Thoracic aorta (tissue), 2 donors: ENCODE results near the gene PTCHD1. TPM values are rescaled to one million over a fixed set of nuclear protein-coding genes. Genes with fewer than 3 reads are reported as not detected.

Experiments used
- ATAC-seq: fragments of 150-250 bp; one replicate; pipeline ENCODE4 v1.8.0; 2017; ENCODE audit warnings: low read depth; ENCODE audit not compliant: insufficient number of reproducible peaks, low FRiP score
- DNase-seq: peaks from one replicate; pipeline ENCODE4 v3.0.0-alpha.2; 2020; ENCODE audit warnings: low spot score
- H3K27ac ChIP-seq, 2 donors: fragments of 200-600 bp; sonication (generic); 1 replicate in 1 of 2; 2 replicates in 1 of 2; pipeline ENCODE4 v1.5.1; 2016; ENCODE audit warnings: mild to moderate bottlenecking in 2 of 2, moderate library complexity in 2 of 2
- H3K27me3 ChIP-seq: fragments of 200-600 bp; sonication (generic); replicated peaks from 2 replicates; pipeline ENCODE4 v1.6.0; 2016; ENCODE audit warnings: mild to moderate bottlenecking; ENCODE audit not compliant: insufficient read depth
- H3K36me3 ChIP-seq: fragments of 200-600 bp; sonication (generic); one replicate; pipeline ENCODE4 v1.5.1; 2016
- H3K4me1 ChIP-seq, 2 donors: fragments of 200-600 bp; sonication (generic); 1 replicate in 1 of 2; 2 replicates in 1 of 2; pipeline versions ENCODE4 v1.5.1 to v1.6.0; 2016; ENCODE audit warnings: low read depth in 2 of 2, mild to moderate bottlenecking in 1 of 2; ENCODE audit not compliant: control insufficient read depth in 1 of 2
- H3K4me3 ChIP-seq: fragments of 200-600 bp; sonication (generic); 2 replicates; pipeline ENCODE4 v1.5.1; 2016; ENCODE audit warnings: mild to moderate bottlenecking
- H3K9me3 ChIP-seq: fragments of 200-600 bp; sonication (generic); 2 replicates; pipeline ENCODE4 v1.5.1; 2016
- CTCF ChIP-seq: fragments of 200-600 bp; sonication (generic); IDR thresholded peaks from one replicate; pipeline ENCODE4 v1.5.1; 2019; ENCODE audit warnings: antibody characterized with exemption
- total RNA-seq, 2 donors: library from RNA; depleted of rRNA; stranded (reverse); fragments of >200 nt; gene quantifications; one replicate each; pipeline versions ENCODE4 v1.1.0 to v1.2.3, GENCODE V29; 2016

Gene PTCHD1
- total RNA-seq, 2 donors from 2014 or later: 0.54 to 1.6 TPM

DNA sequence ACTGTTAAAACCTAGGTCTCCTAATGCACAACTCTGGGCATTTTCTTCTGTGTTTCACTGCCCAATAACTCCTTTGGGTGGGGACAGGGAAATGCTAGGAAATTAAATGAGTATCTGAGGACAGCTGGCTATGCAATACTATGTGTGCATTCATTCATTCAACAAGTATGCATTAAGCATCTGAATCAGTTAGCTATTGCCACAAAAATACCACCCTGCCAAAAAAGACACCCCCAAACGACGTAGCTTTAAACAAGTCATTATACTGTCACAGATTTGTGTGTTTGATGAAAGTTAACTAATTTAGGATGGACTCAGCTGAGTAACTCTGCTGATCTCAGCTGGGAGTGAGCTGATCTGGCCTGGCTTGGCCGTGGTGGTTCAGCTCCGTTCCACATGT is 29.8 kb upstream of the PTCHD1 start:
- no peak for ATAC-seq
- H3K4me3 ChIP-seq: no peak overlapping the region
- H3K27ac ChIP-seq: no peak overlapping the region
- no peaks in the 10 kb centered on the region for H3K36me3 ChIP-seq
- TF ChIP-seq CTCF: no peak
- no peaks in the 10 kb centered on the region for H3K9me3 ChIP-seq
- no peak for DNase-seq
- H3K27me3 ChIP-seq: no peaks in the 10 kb centered on the region
- no peaks in the 10 kb centered on the region for H3K4me1 ChIP-seq

DNA sequence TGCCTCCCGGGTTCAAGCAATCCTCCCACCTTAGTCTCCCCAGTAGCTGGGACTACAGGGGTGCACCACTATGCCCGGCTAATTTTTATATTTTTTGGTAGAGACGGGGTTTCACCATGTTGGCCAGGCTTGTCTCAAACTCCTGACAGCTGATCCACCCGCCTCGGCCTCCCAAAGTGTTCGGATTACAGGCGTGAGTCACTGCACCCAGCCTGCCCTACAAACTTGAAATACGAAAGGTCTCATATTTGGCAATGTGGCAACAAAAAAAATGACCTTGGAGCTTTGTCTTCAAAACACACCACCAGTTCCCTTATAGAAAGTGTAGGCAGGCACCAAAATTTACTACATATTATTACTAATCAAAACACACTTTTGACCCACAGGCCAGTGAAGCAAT is 22.9 kb upstream of the PTCHD1 start:
- no peak for TF ChIP-seq CTCF
- H3K27me3 ChIP-seq: no peaks in the 10 kb centered on the region
- H3K36me3 ChIP-seq: no peaks in the 10 kb centered on the region
- no peak for ATAC-seq
- H3K27ac ChIP-seq: no peak overlapping the region
- no peak for DNase-seq
- no peaks in the 10 kb centered on the region for H3K9me3 ChIP-seq
- H3K4me1 ChIP-seq: no peaks in the 10 kb centered on the region
- no peak overlapping the region for H3K4me3 ChIP-seq

DNA sequence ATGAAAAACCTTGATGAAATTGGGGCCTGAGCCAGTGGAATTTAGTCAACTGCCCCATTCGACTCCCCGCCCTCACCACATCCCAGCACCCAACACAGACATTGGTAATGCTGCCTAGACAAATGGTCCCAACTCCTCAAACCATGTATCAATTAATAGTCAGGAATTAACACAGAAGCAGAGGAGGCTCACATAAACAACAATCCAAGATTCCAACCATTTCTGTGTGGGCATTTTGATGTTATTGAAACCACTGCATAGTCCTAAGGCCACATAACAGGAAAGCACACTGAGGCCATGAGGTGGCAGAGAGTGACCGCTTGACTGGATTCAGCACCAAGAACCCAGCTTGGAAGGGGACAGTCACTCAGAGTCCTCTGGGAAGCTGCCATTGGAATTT is 22.5 kb upstream of the PTCHD1 start:
- no peak for TF ChIP-seq CTCF
- no peaks in the 10 kb centered on the region for H3K27me3 ChIP-seq
- H3K4me3 ChIP-seq: no peak overlapping the region
- no peaks in the 10 kb centered on the region for H3K36me3 ChIP-seq
- no peaks in the 10 kb centered on the region for H3K4me1 ChIP-seq
- DNase-seq (no peak), ATAC-seq (no peak)
- H3K27ac ChIP-seq: no peak overlapping the region
- H3K9me3 ChIP-seq: no peaks in the 10 kb centered on the region

- DNase-seq (no peak), ATAC-seq (no peak)
- Histone ChIP-seq H3K36me3 (no peaks in the 10 kb centered on the region), H3K4me1 (no peaks in the 10 kb centered on the region), H3K4me3 (no peak overlapping the region), H3K27ac (no peak overlapping the region), H3K9me3 (no peaks in the 10 kb centered on the region), H3K27me3 (no peaks in the 10 kb centered on the region)
- TF ChIP-seq CTCF: peak; percentile 37
Observed at GRCh38 chrX:23317799-23318724, 16.6 kb upstream of the PTCHD1 start.

- Histone ChIP-seq H3K4me3 (no peak overlapping the region), H3K9me3 (no peaks in the 10 kb centered on the region), H3K27me3 (no peaks in the 10 kb centered on the region), H3K27ac (no peak overlapping the region), H3K36me3 (no peaks in the 10 kb centered on the region), H3K4me1 (no peaks in the 10 kb centered on the region)
- TF ChIP-seq CTCF: no peak
- DNase-seq (no peak), ATAC-seq (no peak)
Observed at GRCh38 chrX:23327104-23327503, 7.5 kb upstream of the PTCHD1 start.
